ENCODE results near the gene CTBP1.

GRCh38 chr4:1232661-1233621 lies 16.0 kb downstream of the CTBP1 start:
- TF ChIP-seq POLR2A (IDR thresholded peaks at IDR 0.05; ENCODE audit: low read length): no peak
- no peak for TF ChIP-seq GATA1 (IDR thresholded peaks at IDR 0.05; ENCODE audit: low read depth, low read length)

All from erythroblast (primary cell).